ENCODE results near the gene COL2A1.
"Not testable (repeated sequence)": the region's sequence is repeated elsewhere in the genome, so short reads cannot be mapped to it uniquely, and the experiment has no call there.

Gene COL2A1

DNA sequence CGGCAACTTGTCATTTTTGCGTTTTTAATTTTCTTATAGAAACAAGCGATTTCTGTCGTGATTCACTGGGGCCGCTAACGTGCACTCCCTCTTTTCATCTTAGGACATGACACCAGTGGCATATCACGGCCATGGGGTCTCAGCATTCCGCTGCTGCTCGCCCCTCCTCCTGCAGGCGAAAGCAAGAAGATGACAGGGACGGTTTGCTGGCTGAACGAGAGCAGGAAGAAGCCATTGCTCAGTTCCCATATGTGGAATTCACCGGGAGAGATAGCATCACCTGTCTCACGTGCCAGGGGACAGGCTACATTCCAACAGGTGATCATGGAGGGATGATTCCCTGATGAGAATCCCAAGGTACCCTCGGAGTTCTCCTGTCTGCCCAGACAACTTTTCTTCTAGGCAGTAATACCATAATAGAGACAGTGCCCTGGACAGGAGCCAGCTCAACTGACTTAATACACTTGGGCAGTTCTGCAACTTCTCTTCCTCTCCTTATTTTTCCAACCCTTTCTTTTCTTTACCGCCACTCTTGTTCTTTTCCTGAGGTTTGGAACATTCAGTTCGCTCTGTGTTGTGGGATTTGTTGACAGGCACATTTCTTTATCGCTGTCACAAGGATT lies 40.1 kb downstream of the COL2A1 start:
- in situ Hi-C loops (cut with HindIII; ENCODE audit: low pct_ligation_motif_present, low pct_unique_long_range_greater_than_20kb, low sequenced_read_pairs) = no loop called here

DNA sequence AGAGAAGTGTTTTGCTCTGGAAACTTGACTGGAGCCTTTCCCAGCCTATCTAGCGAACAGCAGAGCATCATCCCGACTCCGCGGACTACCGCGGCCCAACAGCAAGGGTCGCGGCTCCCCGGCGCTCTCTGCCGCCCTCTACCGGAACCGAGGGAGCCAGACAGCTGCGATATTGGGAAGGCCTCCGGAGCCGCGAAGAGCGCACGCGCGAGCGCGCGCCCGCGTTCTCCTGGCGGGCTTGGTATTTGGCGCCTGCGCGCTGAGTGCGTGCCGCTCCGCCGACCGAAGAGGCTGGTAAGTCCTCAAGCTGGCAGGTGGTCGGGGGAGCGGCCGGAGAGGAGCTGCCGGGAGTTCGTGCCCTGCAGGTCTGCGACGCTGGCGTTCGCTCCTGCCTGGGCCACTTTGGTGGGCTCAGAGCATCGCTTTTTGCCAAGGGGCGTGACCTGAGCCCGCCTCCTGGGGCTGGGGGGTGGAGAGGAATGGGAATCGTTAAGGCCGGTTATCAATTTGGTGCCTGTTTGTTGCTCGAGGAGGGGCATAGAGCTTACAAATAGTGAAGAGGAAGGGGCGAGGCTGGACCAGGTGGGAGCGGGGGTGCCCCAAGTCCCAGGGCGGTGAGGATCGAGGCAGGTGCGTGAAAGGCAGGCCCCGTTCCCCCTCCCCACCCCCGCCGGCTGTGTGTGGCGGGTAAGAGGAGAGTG lies 40.8 kb downstream of the COL2A1 start, which contains the start of gene TMEM106C:
Gene TMEM106C, plus strand, starts transcription at position 257 of the 701 bp plus-strand sequence. CDS start 641 bp downstream, outside the sequence.
- in situ Hi-C loops (cut with HindIII; ENCODE audit: low pct_ligation_motif_present, low pct_unique_long_range_greater_than_20kb, low sequenced_read_pairs) = no loop called here
- peak; percentile 97 for DNase-seq

More for the DNA sequence above, 40.1 kb downstream of the COL2A1 start:
- peak; percentile 17 for DNase-seq

DNA sequence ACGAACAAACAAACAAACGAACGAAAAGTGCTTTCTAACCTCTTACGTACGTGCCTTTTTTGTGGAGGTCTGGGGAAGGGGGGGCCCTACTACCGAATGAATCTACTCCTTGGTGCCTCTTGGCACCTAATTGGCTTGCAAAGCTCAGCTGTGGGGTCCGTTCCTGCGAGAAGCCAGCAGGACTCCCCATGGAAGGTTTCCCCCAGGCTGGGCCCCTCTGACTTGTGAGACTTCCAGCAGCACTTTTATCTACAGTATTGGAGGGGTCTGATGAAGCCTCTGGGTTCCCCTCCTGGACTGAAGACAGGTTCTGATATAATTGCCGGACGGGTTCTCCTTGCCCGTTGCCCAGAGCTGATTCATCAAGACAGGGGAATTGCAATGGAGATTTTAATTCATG lies 42.1 kb downstream of the COL2A1 start:
- in situ Hi-C loops (cut with HindIII; ENCODE audit: low pct_ligation_motif_present, low pct_unique_long_range_greater_than_20kb, low sequenced_read_pairs) = no loop called here
- no peak for DNase-seq

DNA sequence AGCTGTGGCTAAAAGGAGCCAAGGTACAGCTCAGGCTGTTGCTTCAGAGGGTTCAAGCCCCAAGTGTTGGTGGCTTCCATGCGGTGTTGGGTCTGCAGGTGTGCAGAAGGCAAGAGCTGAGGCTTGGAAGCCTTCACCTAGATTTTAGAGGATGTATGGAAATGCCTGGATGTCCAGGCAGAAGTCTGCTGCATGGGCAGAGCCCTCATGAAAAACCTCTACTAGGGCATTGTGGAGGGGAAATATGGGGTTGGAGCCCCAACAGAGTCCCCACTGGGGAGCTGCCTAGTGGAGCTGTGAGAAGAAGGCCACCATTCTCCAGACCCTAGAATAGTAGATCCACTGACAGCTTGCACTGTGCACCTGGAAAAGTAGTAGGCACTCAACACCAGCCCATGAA lies 46.6 kb downstream of the COL2A1 start:
- DNase-seq; in situ Hi-C loops (cut with HindIII; ENCODE audit: low pct_ligation_motif_present, low pct_unique_long_range_greater_than_20kb, low sequenced_read_pairs): not testable (repeated sequence)

DNA sequence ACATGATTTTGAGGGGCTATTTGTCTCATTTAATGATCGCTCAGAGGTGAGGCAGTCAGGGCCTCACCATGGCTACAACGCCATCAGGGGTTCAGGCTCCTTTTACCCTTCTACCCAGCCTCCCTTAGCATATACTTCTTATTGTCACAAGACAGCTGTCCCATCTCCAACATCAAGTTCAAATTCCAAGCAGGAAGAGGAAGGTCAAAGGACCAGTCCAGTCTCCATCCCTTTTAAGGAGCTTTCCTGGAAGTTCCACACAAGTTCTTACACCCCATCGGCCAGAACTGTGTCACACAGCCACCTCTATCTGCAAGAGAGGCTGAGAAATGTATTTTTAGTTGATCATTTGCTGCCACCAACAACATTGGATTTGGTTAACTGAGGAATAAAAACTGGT lies 49.2 kb downstream of the COL2A1 start:
- DNase-seq = no peak
- in situ Hi-C loops (cut with HindIII; ENCODE audit: low pct_ligation_motif_present, low pct_unique_long_range_greater_than_20kb, low sequenced_read_pairs) = no loop called here

DNA sequence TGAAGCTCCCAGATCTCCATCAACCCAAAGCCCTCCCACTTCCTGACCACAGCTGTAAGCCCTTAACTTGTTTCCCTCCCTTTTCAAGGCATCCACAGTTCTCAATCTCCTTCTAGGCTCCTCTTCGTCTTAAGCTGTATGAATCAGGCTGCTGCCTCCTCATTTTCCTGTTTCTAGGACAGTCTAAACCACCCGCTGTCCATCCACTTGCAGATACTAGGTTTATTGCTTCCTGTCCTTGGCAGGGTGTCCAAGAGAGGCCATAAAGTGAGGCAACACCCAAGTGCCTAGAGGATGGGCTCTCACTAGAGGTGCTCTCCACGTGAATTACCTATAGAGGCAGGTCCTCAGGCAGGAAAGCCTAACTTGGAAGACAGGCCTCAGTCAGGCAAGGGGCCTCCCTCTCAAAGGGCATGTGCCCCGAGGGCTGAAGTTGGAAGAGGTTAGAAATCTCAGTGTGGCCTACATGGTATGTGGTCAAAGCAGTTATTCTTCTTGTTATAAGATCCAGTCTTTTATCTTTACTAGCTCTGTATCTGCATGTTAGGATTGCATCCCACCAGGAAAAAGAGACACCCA lies 49.7 kb downstream of the COL2A1 start:
- DNase-seq = no peak
- in situ Hi-C loops (cut with HindIII; ENCODE audit: low pct_ligation_motif_present, low pct_unique_long_range_greater_than_20kb, low sequenced_read_pairs) = no loop called here

DNA sequence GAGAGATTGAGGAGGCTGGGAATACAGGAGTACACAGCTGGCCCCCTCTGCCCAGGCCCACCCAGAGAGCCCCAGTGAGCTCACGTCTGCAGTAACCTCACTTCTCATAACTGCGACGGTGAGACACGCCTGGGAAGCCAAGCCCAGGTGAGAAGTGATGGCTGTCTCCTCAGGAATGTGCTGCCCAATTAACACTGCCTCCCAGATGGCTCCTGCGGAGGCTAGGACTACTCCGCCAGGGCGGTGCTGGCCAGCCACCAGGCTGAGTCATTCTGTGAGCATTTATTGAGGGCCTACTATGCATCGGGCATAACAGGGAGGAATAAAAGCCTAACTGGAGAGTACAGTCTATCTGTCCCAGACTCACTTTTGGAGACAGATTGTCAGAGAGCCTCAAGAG lies 50.2 kb downstream of the COL2A1 start:
- no peak for DNase-seq
- in situ Hi-C loops (cut with HindIII; ENCODE audit: low pct_ligation_motif_present, low pct_unique_long_range_greater_than_20kb, low sequenced_read_pairs) = no loop called here

DNA sequence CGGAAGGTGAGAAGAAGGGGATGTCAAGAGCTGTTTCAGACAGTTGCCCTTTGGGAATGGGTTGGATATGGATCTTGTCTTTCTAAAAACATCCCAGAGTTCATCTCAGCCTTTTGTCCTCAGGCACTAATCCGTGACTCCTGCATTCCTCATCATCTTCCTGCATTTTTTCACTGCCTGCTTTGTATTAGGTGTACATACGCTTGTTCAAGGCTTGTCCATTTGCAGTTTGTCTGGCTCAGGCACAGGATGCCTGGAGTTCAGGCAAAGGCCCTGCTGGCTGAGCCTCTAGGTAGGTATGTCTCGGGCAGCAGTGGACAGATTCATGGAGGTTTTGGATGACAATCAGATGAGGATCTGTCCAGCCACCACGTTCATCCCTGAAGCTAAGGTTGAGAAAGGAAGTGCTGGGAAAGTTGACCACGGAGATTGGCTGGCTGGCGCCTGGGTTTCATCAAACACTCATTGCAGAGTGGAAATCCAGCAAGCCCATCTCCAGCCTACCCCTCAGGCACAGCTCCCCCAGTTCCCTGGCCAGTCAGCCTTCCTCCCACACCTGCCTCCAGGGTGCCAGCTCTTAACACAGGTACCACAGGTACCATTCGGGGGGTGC lies 53.3 kb downstream of the COL2A1 start:
- in situ Hi-C loops (cut with HindIII; ENCODE audit: low pct_ligation_motif_present, low pct_unique_long_range_greater_than_20kb, low sequenced_read_pairs) = no loop called here
- no peak for DNase-seq

DNA sequence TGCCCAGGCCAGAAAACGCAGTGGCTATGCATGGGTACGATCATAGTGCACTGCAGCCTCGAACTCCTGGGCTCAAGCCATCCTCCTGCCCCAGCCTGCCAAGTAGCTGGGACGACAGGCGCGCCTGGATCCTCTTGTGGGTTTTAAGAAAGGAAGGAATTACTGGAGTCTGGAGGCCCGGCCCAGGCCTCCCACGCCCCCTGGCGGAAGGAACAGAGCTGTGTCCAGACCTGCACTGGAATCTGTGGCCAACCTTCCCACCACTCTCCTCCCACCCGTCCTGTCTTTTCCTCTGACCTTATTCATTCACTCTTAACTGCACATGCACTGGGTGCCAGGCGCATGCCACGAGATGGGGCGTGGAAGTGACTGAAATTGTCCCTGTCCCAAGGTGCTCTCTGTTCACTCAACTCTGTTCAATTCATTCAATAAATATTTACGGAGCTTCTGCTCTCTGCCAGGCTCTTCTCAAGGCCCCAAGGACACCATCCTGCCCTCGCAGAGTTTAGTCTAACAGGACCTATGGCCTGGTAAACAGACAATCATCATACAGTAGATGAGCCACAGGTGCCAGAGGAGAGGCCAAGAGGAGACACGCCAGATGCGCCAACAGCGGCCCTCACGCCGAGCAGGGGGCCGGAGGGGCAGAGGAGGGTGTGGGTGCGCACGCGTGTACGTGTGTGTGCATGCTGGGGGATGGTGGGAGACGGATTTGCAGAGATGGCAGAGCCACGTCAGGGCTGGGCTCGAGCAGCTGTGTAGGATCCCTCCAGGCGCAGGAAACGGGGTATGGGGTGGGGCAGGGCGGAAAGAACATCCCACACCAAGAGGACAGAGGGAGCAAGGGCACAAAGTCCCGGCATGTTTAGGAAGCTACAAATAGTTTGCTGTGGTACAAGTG lies 54.6 kb downstream of the COL2A1 start:
- in situ Hi-C loops (cut with HindIII; ENCODE audit: low pct_ligation_motif_present, low pct_unique_long_range_greater_than_20kb, low sequenced_read_pairs) = no loop called here
- DNase-seq = peak; percentile 88

DNA sequence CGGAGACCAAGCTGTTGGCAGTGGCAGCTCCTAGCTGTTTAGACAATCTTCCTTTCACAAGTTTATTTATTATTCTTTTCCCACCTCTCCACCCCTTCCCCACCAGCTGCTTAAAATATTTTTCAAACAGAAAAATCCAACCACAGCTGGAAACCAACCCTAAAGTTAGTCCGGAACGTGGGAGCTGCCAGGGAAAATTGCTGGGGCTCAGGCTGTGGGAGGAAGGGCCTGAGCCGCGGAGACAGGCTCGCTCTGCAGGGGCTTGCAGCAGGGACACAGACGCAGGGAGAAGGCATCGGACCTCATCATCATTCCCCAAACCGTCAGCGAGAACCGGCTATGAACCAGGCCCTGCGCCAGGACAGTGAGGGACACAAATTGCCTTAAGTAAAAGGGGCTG lies 56.9 kb downstream of the COL2A1 start:
- DNase-seq = no peak
- in situ Hi-C loops (cut with HindIII; ENCODE audit: low pct_ligation_motif_present, low pct_unique_long_range_greater_than_20kb, low sequenced_read_pairs) = no loop called here

DNA sequence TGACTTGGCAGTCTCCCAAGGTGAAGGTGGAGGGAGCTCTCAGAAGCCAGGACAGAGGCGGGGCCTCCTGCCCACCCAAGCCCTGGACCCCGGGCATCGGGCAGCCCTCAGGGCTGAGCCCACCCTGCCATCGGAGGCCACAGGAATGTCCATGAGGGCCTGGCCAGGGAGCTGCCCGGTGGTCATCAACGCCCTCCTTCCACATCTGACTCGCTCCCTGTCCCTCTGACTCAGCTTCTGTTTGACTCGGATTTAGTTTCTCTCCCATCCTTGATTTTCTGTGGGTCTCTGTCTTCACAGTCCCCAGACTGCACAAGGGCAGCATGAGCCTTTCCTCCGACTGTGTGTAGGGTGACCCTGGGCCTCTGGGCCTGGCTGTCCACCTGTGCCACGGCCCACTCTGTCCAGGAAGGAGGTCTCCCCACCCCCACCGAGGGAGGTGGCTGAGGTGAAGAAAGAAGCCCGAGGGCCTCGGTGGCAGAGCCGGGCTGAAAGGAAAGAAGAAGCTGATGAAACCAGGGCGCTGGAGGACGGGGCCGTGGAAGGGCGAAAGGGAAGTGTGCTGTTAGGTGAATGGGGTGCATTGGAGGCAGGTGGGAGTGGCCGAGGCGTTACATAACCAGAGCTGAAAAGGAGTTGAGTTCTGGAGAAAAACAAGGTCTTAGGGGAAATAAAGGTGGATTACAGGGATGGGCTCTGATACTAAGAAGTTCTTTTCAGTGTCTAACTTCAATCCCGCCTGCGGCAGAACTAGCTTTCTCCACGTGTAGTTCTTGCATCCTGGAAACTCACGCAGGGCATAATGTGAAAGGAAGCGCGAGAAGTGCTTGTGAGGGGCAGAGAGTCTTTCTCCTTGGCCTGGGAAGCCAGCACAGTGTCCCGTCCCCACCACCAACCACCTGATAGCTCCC lies 57.6 kb downstream of the COL2A1 start:
- DNase-seq = peak; percentile 28

DNA sequence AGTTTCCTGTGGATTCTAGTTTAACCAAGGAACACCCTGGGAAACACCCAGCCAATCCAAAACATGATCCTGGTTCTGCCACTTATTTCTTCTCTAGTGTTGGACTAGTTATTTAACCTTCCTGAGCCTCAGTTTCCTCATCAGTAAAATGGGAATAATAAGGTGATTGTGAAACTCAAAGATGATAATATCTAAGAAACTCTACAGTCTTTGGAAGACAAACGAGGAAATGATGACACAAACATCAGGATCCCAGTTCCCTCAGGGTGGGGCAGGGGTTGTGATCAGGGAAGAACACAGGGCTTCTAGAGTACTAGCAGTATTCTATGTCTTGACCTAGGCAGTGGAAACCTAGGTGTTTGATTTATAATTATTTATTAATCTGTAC lies 58.9 kb downstream of the COL2A1 start:
- in situ Hi-C loops (cut with HindIII; ENCODE audit: low pct_ligation_motif_present, low pct_unique_long_range_greater_than_20kb, low sequenced_read_pairs) = no loop called here
- DNase-seq = no peak

More for the DNA sequence above, 57.6 kb downstream of the COL2A1 start:
- in situ Hi-C loops (cut with HindIII; ENCODE audit: low pct_ligation_motif_present, low pct_unique_long_range_greater_than_20kb, low sequenced_read_pairs) = no loop called here

DNA sequence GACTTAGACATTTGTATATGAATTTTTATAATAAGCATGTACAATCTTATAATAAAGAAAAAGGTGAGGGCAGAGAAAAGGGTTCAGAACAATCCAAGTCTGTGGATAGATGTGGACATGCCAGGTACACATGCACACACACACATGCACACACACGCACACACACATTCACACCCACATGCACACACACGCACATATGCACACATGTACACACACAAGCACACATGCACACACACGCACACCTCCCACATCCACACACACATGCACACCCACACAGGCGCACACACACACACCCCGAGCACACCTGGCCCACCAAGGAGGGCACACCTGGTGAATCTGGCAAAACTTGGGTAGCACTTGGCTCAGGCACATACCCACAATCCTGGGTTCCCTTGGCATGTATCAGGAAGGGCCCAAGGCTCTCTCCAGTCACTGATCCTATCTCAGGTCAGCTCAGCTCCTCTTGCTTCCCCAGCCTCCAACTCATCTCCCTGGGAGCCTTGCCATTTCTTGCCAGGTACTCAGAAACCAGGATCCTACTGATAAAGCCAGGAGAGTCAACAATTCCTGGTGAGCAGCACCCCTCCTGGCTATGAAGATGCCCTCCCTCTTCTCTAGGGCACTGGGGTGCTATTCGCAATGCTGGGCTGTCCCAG lies 59.5 kb downstream of the COL2A1 start:
- in situ Hi-C loops (cut with HindIII; ENCODE audit: low pct_ligation_motif_present, low pct_unique_long_range_greater_than_20kb, low sequenced_read_pairs) = no loop called here
- no peak for DNase-seq

DNA sequence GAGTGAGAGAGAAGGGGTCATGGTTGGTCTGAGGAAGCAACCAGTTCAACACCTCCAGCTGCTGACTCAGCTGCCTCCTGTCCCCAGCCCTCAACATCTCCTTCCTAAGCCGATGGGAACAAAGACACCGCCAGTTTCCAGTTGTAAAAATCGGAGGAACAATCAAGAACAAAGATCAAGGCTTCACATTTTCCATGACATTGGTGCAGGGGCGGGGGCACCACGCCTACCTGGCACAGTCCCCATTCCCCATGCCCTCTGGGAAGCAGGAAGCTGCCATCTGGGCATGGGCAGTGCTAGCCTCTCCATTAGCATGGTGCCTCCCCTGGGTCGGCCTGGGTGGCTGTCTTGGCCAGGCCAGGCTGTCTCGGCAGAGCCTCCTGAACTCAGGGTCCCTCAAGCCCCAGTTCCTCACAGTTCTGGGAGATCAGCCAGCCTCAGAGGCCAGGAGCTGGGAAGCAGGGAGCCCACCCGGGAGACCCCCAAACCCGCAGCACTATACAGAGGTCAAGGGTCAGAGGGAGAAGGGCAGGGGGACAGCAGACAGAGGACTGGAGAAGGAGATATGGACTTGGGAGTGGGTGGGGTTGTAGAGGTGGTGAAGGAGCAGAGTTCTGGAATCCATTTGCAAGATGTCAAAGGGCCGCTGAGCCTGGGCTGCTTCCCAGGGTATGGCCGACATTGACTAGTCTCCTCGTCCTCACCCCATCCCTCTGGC lies 60.5 kb downstream of the COL2A1 start:
- in situ Hi-C loops (cut with HindIII; ENCODE audit: low pct_ligation_motif_present, low pct_unique_long_range_greater_than_20kb, low sequenced_read_pairs) = no loop called here
- no peak for DNase-seq

DNA sequence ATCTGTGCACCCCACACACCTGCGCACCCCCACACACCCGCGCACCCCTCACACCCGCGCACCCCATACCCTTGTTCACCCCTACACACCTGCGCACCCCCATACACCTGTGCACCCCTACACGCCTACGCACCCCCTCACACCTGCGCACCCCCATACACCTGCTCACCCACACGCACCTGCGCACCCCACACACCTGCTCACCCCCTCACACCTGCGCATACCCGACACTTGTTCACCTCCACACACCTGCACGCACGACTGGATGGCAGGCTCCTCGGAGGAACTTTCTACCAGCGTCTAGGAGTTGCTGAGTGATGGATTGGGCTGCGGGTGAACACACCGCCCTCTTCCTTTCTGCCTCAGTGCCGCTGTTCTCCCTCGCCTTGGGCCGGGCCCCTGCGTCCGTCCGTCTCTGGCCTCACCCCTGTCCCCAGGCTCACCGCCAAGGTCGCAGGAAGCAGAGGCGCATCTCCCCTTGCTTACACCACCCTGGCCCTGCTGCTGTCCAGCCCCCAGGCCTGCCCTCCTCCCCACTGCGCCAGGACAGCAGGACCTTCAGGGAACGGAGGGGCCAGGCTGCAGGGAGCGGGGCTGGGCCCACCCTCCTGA lies 61.6 kb downstream of the COL2A1 start:
- no peak for DNase-seq
- in situ Hi-C loops (cut with HindIII; ENCODE audit: low pct_ligation_motif_present, low pct_unique_long_range_greater_than_20kb, low sequenced_read_pairs) = no loop called here

DNA sequence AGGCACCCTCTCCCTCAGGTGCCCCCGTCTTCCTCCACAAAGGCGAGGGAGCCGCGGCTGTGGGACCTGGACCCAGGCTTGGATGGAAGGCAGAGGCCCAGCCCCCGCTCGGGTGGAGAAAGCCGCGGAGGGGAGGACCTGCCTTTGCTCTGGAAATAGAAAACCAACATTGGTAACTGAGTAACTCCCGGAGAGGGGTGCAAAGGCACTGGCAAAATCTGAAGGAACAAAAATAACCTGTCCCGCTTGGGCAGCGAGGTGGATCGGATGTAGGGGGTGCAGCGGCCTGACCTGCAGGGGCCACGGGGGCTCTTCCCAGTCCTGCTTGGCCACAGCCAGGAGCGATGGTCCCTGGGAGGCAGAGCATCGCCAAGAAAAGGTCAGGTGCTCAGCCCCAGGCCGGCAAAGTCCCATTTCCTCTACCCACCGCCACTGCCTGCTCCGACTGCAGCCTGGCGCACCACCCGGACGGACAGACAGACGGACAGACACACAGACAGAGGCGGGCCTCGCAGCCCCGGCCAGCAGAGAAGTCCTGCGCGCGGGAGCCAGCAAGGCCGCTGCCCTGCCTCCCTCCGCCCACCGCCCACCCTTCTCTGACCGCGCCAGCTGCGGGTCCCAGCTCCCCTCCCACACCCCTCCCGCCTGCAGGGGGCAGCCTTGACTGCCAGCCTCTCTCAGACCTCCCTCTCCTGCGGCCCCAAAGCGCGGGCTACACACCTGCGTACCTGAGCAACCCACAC lies 62.2 kb downstream of the COL2A1 start:
- in situ Hi-C loops (cut with HindIII; ENCODE audit: low pct_ligation_motif_present, low pct_unique_long_range_greater_than_20kb, low sequenced_read_pairs) = no loop called here
- peak; percentile 70 for DNase-seq

Measured in ACHN (cell line).